GM23248 (cell line): ENCODE results near the gene DHX40. TPM values are rescaled to one million over a fixed set of nuclear protein-coding genes. Genes with fewer than 3 reads are reported as not detected.

Source experiments
- DNase-seq: peaks from one replicate; pipeline ENCODE4 v3.0.0-alpha.2; 2015
- H2AFZ ChIP-seq: fragments of 200-600 bp; sonication (generic); 2 replicates; pipeline ENCODE4 v1.6.1; 2016; ENCODE audit warnings: antibody characterized with exemption
- H3F3A ChIP-seq: fragments of 200-600 bp; sonication (generic); 2 replicates; pipeline ENCODE4 v1.6.1; 2016; ENCODE audit warnings: mild to moderate bottlenecking, antibody characterized with exemption, mixed run types; ENCODE audit not compliant: insufficient read depth
- H3K27ac ChIP-seq: fragments of 200-600 bp; sonication (generic); 2 replicates; pipeline ENCODE4 v1.5.1; 2016; ENCODE audit warnings: mild to moderate bottlenecking
- H3K27me3 ChIP-seq: fragments of 200-600 bp; sonication (generic); replicated peaks from 2 replicates; pipeline ENCODE4 v1.6.1; 2016; ENCODE audit warnings: mild to moderate bottlenecking; ENCODE audit not compliant: insufficient read depth
- H3K36me3 ChIP-seq: fragments of 200-600 bp; sonication (generic); 2 replicates; pipeline ENCODE4 v1.6.1; 2016; ENCODE audit warnings: low read depth, mild to moderate bottlenecking
- H3K4me1 ChIP-seq: fragments of 200-600 bp; sonication (generic); 2 replicates; pipeline ENCODE4 v1.6.1; 2016; ENCODE audit warnings: mild to moderate bottlenecking; ENCODE audit not compliant: insufficient read depth
- H3K4me2 ChIP-seq: fragments of 200-600 bp; sonication (generic); one replicate; pipeline ENCODE4 v1.6.1; 2016; ENCODE audit warnings: mild to moderate bottlenecking; ENCODE audit not compliant: unreplicated experiment
- H3K4me3 ChIP-seq: fragments of 200-600 bp; sonication (generic); 2 replicates; pipeline ENCODE4 v1.5.1; 2016; ENCODE audit warnings: mild to moderate bottlenecking
- H3K79me2 ChIP-seq: fragments of 200-600 bp; sonication (generic); 2 replicates; pipeline ENCODE4 v1.6.1; 2016; ENCODE audit warnings: mild to moderate bottlenecking; ENCODE audit not compliant: insufficient read depth
- H3K9ac ChIP-seq: fragments of 200-600 bp; sonication (generic); 2 replicates; pipeline ENCODE4 v1.6.1; 2016; ENCODE audit warnings: mild to moderate bottlenecking
- H3K9me2 ChIP-seq: fragments of 200-600 bp; sonication (generic); 2 replicates; pipeline ENCODE4 v1.6.1; 2016; ENCODE audit warnings: mixed run types, mild to moderate bottlenecking, moderate library complexity; ENCODE audit not compliant: insufficient read depth
- H3K9me3 ChIP-seq: fragments of 200-600 bp; sonication (generic); one replicate; pipeline ENCODE4 v1.6.1; 2017; ENCODE audit warnings: low read depth
- H4K20me1 ChIP-seq: fragments of 200-600 bp; sonication (generic); 2 replicates; pipeline ENCODE4 v1.6.0; 2016; ENCODE audit not compliant: insufficient read depth
- EZH2 ChIP-seq: fragments of 200-600 bp; sonication (generic); IDR thresholded peaks from 2 replicates; pipeline ENCODE4 v1.6.1; 2018; ENCODE audit warnings: antibody characterized with exemption, mild to moderate bottlenecking; ENCODE audit not compliant: insufficient read depth, poor library complexity, severe bottlenecking
- EZH2phosphoT487 ChIP-seq: fragments of 200-600 bp; sonication (generic); IDR thresholded peaks from 2 replicates; pipeline ENCODE4 v1.6.1; 2018; ENCODE audit warnings: antibody characterized with exemption, moderate library complexity, mild to moderate bottlenecking, low read depth; ENCODE audit not compliant: insufficient read depth
- WGBS, 2 experiments: methylation state at CpG; one replicate each; pipeline ENCODE4 v1.1.6; 2015 to 2017; ENCODE audit warnings: low lambda C conversion rate in 2 of 2, low coverage in 1 of 2; ENCODE audit errors: missing lambda C conversion rate in 2 of 2; 5-methylcytosine and 5-hydroxymethylcytosine counted together
- in situ Hi-C: fragments of 300-500 bp; cut with MboI; formaldehyde crosslinking; loops from 2 replicates; pipeline ENCODE4 v1.15.0; 2020
- polyA plus RNA-seq: library from polyadenylated mRNA; unstranded; fragments of >200 nt; fragmentation: Nextera tagmentation; extraction: Ambion mirVana; gene quantifications from 2 replicates; pipeline ENCODE4 v1.2.1, GENCODE V29; 2016
- total RNA-seq: library from RNA; depleted of rRNA; stranded (reverse); fragments of >200 nt; shearing (Covaris generic); gene quantifications from 2 replicates; pipeline ENCODE4 v1.2.3, GENCODE V29; 2014

DHX40 gene
- total and polyA plus RNA-seq, 2 experiments from 2014 or later: 18.9 to 68.5 TPM

DNA sequence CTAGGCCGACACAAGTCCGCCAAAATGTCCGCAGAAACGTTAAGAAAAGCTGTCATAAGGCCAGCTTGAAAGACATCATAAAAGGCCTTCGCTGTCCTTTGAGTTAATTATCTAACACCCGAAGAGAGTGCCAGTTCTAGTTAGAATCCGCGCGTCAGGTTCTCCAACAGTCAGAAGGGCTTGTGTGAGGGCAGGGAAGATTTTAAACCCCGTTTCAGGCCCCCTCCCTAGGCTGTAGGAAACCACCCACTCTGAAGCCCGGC, 53.6 kb downstream of the DHX40 start:
- Histone ChIP-seq H3K9ac (peak overlapping the region; percentile 100), H3K36me3 (no peaks in the 10 kb centered on the region; the same call in 1 of the 2 replicates), H3K4me1 (peaks cover 34% of the 10 kb centered on the region), H3K9me3 (no peaks in the 10 kb centered on the region), H4K20me1 (peaks cover 25% of the 10 kb centered on the region), H3K79me2 (peaks cover 59% of the 10 kb centered on the region), H3K27me3 (no peaks in the 10 kb centered on the region), H3F3A (peaks cover 36% of the 10 kb centered on the region), H3K27ac (peak overlapping the region; percentile 99), H3K9me2 (no peaks in the 10 kb centered on the region), H3K4me3 (peak overlapping the region; percentile 99), H3K4me2 (peak overlapping the region; percentile 99), H2AFZ (peak overlapping the region; percentile 65)
- 0 to 1% methylated on average over 11 of the region's 11 CpGs for WGBS, 2 experiments
- TF ChIP-seq EZH2 (no peak), EZH2phosphoT487 (no peak)
- in situ Hi-C loops: no loop called here
- DNase-seq: no peak

DNA sequence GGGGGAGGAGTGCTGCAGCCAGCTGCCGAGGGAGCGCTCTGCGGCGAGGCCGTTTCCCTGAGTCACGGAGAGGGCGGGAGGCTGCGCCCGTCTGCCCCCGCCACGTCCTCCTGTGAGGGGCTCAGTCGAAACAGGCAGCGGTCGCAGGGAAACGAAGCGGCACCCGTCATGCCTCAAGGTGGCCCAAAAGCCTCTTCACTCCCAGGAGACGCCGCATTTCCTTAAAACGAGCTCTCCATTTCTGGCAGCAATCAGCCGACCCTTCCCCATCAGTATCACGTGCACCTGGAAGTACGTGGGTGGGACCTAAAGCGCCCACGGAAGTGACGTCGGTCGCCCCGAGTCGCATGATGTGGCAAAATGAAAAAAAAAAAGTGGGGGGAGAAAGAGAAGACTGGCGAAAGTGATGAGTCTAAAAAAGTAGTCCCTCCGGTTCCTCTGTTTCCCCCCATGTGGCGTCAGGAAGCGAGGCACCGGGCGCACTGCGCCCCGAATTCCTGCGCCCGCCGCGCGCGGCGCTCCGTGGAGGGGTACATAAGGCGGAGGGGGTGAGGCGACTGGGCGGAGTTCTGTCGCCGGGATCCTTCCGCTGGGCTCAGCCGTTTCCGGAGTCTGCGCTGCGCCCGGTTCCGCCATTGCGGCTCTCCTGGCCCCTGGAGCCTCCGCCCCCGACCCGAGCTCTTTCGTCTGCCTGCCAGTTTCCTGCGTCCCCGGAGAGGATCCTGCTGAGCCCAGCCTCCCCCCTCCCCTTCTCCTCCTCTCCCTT, 54.1 kb downstream of the DHX40 start, which contains the start of gene CLTC:
Gene CLTC (plus strand): TSS at position 598 of the 766 bp plus-strand sequence. CDS start 237 bp downstream, outside the sequence.
- peaks cover 30% of the 10 kb centered on the region for H4K20me1 ChIP-seq
- in situ Hi-C loops: no loop called here
- TF ChIP-seq EZH2phosphoT487: no peak
- TF ChIP-seq EZH2: no peak
- H3K4me3 ChIP-seq: peak within 1 kb of the TSS; percentile 99
- DNase-seq: peak; percentile 99
- peak within 1 kb of the TSS; percentile 99 for H3K27ac ChIP-seq
- no peaks in the 10 kb centered on the region for H3K9me3 ChIP-seq
- H3K4me2 ChIP-seq: peak within 1 kb of the TSS; percentile 100
- no peaks in the 10 kb centered on the region for H3K9me2 ChIP-seq
- H3K9ac ChIP-seq: peak within 1 kb of the TSS; percentile 100
- 1% methylated on average over 54 to 62 of the region's 65 CpGs for WGBS, 2 experiments
- H3K79me2 ChIP-seq: peaks cover 64% of the 10 kb centered on the region
- peaks cover 38% of the 10 kb centered on the region for H3F3A ChIP-seq
- H3K27me3 ChIP-seq: no peaks in the 10 kb centered on the region
- peaks cover 39% of the 10 kb centered on the region for H3K4me1 ChIP-seq
- H3K36me3 ChIP-seq: no peaks in the 10 kb centered on the region; the same call in 1 of the 2 replicates
- peak within 1 kb of the TSS; percentile 65 for H2AFZ ChIP-seq

DNA sequence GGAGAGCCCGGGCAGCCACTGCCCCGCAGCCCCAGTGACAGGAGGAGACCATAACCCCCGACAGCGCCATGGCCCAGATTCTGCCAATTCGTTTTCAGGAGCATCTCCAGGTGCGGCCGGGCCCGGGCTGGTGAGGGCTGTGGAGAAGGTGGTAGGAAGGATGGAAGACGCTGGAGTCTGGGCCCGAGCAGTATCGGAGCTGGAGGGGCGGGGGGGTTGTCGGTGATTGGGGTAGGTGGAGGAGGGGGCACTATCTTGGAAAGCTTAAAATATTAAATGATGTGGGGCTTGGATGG, 54.6 kb downstream of the DHX40 start:
- Histone ChIP-seq H3K4me3 (peak overlapping the region; percentile 99), H3K4me1 (peaks cover 41% of the 10 kb centered on the region), H3K27me3 (no peaks in the 10 kb centered on the region), H3K36me3 (no peaks in the 10 kb centered on the region; the same call in 1 of the 2 replicates), H3K27ac (peak overlapping the region; percentile 99), H3K9me3 (no peaks in the 10 kb centered on the region), H2AFZ (peak overlapping the region; percentile 65), H3K79me2 (peaks cover 69% of the 10 kb centered on the region), H3K9me2 (no peaks in the 10 kb centered on the region), H3F3A (peaks cover 38% of the 10 kb centered on the region), H3K4me2 (peak overlapping the region; percentile 99), H3K9ac (peak overlapping the region; percentile 100), H4K20me1 (peaks cover 32% of the 10 kb centered on the region)
- in situ Hi-C loops: no loop called here
- no peak for TF ChIP-seq EZH2phosphoT487
- no peak for TF ChIP-seq EZH2
- WGBS, 2 experiments: 1 to 2% methylated on average over 8 to 13 of the region's 13 CpGs
- no peak for DNase-seq

DNA sequence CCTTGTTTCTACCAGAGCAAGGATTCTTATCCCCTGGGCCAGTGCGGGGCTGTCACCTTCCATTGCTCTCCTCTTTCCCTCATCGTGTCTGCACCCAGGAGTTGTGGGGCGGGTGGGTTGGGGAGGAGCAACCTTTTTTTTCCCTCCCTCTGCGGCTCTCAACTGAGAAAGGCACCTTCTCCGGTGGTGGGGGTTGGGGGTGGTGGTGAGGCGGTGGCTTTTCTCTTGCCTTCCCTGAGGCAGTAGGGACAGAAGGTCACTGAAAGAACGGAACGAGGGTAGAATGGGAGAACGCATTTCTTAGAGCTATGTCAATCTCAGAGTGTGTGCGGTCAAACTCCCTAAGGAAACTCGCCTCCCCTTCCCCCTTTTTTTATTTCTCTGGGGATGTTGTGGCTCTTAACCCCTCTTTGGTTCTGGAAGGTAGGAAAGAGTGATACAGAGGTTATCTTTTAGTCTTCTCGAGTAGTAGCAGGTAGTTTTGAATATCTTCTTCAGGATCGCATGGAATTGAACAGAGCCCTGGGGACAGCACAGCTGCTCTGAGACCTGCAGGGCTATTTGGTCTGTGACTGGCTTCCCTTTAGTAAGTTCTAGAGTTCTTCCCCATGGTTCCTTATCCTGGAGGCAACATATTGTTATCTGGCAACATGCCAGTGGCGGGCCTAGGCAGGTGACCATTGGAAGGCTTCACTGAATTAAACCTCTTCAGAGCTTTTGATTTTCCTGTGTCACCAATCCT, 55.3 kb downstream of the DHX40 start:
- H3K4me1 ChIP-seq: peaks cover 45% of the 10 kb centered on the region
- H3K27ac ChIP-seq: peak overlapping the region; percentile 99
- peaks cover 39% of the 10 kb centered on the region for H4K20me1 ChIP-seq
- peak overlapping the region; percentile 100 for H3K9ac ChIP-seq
- peak overlapping the region; percentile 100 for H3K4me2 ChIP-seq
- peak; percentile 68 for DNase-seq
- 1% methylated on average over 13 to 14 of the region's 14 CpGs for WGBS, 2 experiments
- H3K79me2 ChIP-seq: peaks cover 76% of the 10 kb centered on the region
- peaks cover 38% of the 10 kb centered on the region for H3F3A ChIP-seq
- no peaks in the 10 kb centered on the region for H3K9me2 ChIP-seq
- H2AFZ ChIP-seq: no peak overlapping the region
- in situ Hi-C loops: no loop called here
- peak overlapping the region; percentile 99 for H3K4me3 ChIP-seq
- no peaks in the 10 kb centered on the region for H3K27me3 ChIP-seq
- H3K9me3 ChIP-seq: no peaks in the 10 kb centered on the region
- no peak for TF ChIP-seq EZH2phosphoT487
- no peaks in the 10 kb centered on the region; the same call in 1 of the 2 replicates for H3K36me3 ChIP-seq
